Suppressor macrophage treated with lipopolysaccharide for 4 hours (primary cell): ENCODE measurements around the gene NTM.

Experiments used
- DNase-seq: peaks from one replicate; pipeline ENCODE4 v3.0.0-alpha.2; 2020

The NTM gene

GRCh38 chr11:131845255-131845654 lies 474.8 kb downstream of the NTM start:
- no peak for DNase-seq

GRCh38 chr11:131849485-131849884 lies 479.1 kb downstream of the NTM start:
- DNase-seq, result no peak

- DNase-seq, result no peak
Measured at GRCh38 chr11:131850507-131850906, 480.1 kb downstream of the NTM start.

GRCh38 chr11:131851964-131852755 lies 481.7 kb downstream of the NTM start:
- no peak for DNase-seq

- no peak for DNase-seq
Measured at GRCh38 chr11:131852757-131853156, 482.3 kb downstream of the NTM start.

GRCh38 chr11:131854391-131854790 lies 484.0 kb downstream of the NTM start:
- no peak for DNase-seq

GRCh38 chr11:131855320-131855719 lies 484.9 kb downstream of the NTM start:
- no peak for DNase-seq

GRCh38 chr11:131857246-131857645 lies 486.8 kb downstream of the NTM start:
- DNase-seq, result no peak

GRCh38 chr11:131858505-131858904 lies 488.1 kb downstream of the NTM start:
- DNase-seq, result no peak

GRCh38 chr11:131859538-131860210 lies 489.3 kb downstream of the NTM start:
- DNase-seq, result no peak

- DNase-seq, result no peak
Measured at GRCh38 chr11:131864228-131864627, 493.8 kb downstream of the NTM start.

GRCh38 chr11:131865860-131866259 lies 495.4 kb downstream of the NTM start:
- DNase-seq, result no peak

GRCh38 chr11:131866535-131867400 lies 496.4 kb downstream of the NTM start:
- no peak for DNase-seq

- peak; percentile 69 for DNase-seq
Measured at GRCh38 chr11:131867457-131868257, 497.2 kb downstream of the NTM start.

- peak; percentile 2 for DNase-seq
Measured at GRCh38 chr11:131868629-131869507, 498.5 kb downstream of the NTM start.

GRCh38 chr11:131870305-131870704 lies 499.9 kb downstream of the NTM start:
- DNase-seq, result no peak

- DNase-seq, result no peak
Measured at GRCh38 chr11:131871006-131871405, 500.6 kb downstream of the NTM start.

GRCh38 chr11:131874070-131874469 lies 503.7 kb downstream of the NTM start:
- no peak for DNase-seq

- DNase-seq, result no peak
Measured at GRCh38 chr11:131875611-131876010, 505.2 kb downstream of the NTM start.

GRCh38 chr11:131877246-131877942 lies 507.0 kb downstream of the NTM start:
- DNase-seq, result no peak

GRCh38 chr11:131880316-131880715 lies 509.9 kb downstream of the NTM start:
- DNase-seq, result no peak
